Dendritic cell treated with granulocyte-macrophage colony-stimulating factor and Interleukin-4, amounts not matched to agents 40 ng/mL and 50 ng/mL, for 4 days (primary cell): ENCODE results near the gene SHANK2.

Experiments used
- H3K27ac Mint-ChIP-seq: one replicate; pipeline ENCODE4 v1.8.0; 2022; ENCODE audit warnings: mild to moderate bottlenecking, mixed read lengths
- H3K27me3 Mint-ChIP-seq: one replicate; pipeline ENCODE4 v1.8.0; 2022; ENCODE audit warnings: mild to moderate bottlenecking, mixed read lengths
- H3K36me3 Mint-ChIP-seq: one replicate; pipeline ENCODE4 v1.8.0; 2022; ENCODE audit warnings: low read depth, mixed read lengths
- H3K4me1 Mint-ChIP-seq: one replicate; pipeline ENCODE4 v1.8.0; 2022; ENCODE audit warnings: low read depth, mixed read lengths
- H3K4me3 Mint-ChIP-seq: one replicate; pipeline ENCODE4 v1.8.0; 2022; ENCODE audit warnings: mild to moderate bottlenecking, moderate library complexity, mixed read lengths
- H3K9me3 Mint-ChIP-seq: one replicate; pipeline ENCODE4 v1.8.0; 2022; ENCODE audit warnings: mixed read lengths
- intact Hi-C: fragments of 100-400 bp; cut with micrococcal nuclease; formaldehyde crosslinking; loops from one replicate; pipeline ENCODE4 v1.15.0; 2022

Gene SHANK2

DNA sequence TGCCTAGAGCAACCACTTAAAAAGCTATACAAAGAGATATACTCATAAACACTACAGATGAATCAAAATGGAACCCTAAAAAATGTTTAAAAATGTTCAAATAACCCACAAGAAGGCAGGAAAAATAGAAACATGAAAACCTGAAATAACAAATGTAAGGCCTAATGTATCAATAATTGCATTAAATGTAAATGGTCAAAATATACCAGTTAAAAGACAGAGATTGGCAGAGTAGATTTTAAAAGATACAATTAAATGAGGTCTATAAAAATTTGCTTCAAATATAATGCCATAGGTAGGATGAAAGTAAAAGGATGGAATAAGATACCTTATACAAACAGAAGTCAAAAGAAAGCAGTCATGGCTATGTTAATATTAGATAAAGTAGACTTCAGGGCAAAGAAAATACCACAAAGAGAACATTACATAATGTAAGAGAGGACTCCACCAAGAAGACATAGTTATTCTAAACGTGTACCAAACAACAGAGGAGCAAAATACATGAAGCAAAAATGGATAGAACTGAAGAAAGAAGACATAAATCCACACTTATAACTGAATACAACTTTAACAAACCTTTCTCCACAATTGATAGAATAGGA lies 25.2 kb downstream of the SHANK2 start:
- no peak overlapping the region for H3K4me3 Mint-ChIP-seq
- no peak overlapping the region for H3K27ac Mint-ChIP-seq
- H3K36me3 Mint-ChIP-seq, result no peaks in the 10 kb centered on the region
- no peaks in the 10 kb centered on the region for H3K27me3 Mint-ChIP-seq
- peaks cover 28% of the 10 kb centered on the region for H3K9me3 Mint-ChIP-seq
- intact Hi-C loops, result no loop called here
- no peaks in the 10 kb centered on the region for H3K4me1 Mint-ChIP-seq

DNA sequence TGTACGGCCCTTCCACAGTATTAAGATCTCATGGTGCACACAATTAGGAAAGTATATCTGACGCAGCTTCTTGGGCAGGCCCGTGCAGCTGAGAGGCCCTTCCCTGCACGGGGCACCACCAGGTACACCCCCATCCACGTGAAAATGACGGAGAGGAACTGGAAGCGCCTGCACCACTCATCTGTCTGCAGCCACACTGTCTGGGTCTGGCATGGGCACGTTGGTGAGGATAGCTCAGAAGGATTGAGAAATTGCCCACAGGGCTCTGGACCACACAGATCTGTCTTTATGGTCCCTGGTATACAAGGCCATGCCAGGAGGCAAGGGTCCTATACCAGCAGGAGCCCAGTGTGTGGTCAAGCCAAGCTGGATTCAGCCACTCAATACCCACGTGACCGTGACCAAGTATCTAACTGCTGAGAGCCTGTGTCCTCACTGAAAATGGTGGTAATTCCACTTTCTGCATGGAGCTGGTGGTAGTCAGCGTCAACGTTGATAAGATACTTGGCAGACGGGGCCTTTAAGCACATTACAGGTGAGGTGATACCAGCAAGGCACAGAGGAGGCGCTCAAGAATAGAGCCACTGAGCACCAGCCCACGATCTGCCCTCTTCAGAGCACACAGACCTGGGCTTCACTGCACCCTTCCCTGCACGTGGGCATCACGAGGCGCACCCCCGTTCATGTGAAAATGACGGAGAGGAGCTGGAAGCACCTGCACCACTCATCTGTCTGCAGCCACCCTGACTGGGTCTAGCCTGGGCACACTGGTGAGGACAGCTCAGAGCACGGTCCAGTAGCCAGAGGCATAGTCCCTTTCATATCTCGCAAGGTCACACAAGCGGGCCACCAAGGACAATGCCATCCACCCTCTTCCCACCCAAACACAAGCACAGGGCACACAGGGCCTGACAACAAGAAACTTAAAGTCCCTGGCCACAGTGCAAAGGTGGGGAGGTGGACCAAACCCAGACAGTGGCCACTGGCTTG lies 28.4 kb downstream of the SHANK2 start:
- Mint-ChIP-seq H3K9me3 (peaks cover 28% of the 10 kb centered on the region), H3K27ac (no peak overlapping the region), H3K4me3 (no peak overlapping the region), H3K36me3 (no peaks in the 10 kb centered on the region), H3K27me3 (no peaks in the 10 kb centered on the region), H3K4me1 (no peaks in the 10 kb centered on the region)
- intact Hi-C loops, result no loop called here

DNA sequence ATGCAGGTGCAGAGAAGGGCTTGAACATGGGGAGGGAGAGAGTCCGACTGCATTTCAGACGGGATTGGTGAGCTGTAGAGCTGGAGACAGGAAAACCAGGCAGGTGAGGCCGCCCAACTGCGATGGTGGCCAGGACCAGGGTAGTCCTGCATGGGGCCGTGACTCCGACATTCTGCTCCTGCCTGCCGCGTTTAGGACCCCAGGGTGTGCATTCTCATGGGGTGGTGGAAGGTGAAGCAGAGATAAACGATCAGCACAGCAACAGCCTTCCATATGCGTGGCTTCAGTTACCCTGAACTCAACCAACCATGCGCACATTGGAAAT lies 29.3 kb downstream of the SHANK2 start:
- H3K36me3 Mint-ChIP-seq, result no peaks in the 10 kb centered on the region
- no peaks in the 10 kb centered on the region for H3K4me1 Mint-ChIP-seq
- intact Hi-C loops, result no loop called here
- H3K27me3 Mint-ChIP-seq, result no peaks in the 10 kb centered on the region
- H3K9me3 Mint-ChIP-seq, result peaks cover 27% of the 10 kb centered on the region
- no peak overlapping the region for H3K4me3 Mint-ChIP-seq
- no peak overlapping the region for H3K27ac Mint-ChIP-seq

DNA sequence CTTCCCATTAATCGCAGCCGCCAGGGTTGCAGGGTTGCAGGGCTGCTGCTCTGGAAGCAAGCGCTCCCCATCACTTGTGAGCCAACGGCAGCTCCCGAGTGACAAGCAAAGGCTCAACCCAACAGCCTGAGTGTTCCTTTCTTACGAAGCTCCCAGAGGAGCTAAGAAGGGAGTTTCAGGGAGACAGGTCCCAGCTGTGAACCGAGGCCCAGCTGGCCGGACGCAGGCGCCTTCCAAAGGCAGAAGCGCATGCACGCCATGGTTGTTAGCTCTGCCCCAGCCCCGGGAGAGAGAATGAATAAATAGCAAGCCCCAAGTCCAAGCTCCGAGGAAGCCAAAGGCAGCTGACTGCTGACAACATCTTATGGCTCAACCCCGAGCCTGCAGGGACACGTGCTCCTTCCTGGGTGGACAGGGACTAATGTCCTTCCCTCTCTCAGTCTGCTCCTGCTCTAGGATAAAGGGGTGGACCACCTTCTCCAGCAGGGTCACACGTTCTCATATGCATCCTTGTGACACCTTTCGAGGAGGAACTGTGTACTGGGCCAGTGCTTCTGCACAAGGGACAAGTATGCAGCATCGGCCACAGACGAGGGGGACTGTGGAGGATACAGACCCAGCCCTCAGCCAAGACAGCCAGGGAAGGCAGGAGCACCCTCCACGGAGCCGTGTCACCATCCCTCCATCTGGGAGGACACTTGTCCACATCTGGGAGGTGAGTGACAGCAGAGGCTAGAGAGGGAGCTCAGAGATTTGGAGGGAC lies 29.9 kb downstream of the SHANK2 start:
- intact Hi-C loops, result no loop called here
- Mint-ChIP-seq H3K9me3 (peaks cover 21% of the 10 kb centered on the region), H3K4me3 (no peak overlapping the region), H3K27ac (no peak overlapping the region), H3K27me3 (no peaks in the 10 kb centered on the region), H3K4me1 (no peaks in the 10 kb centered on the region), H3K36me3 (no peaks in the 10 kb centered on the region)

DNA sequence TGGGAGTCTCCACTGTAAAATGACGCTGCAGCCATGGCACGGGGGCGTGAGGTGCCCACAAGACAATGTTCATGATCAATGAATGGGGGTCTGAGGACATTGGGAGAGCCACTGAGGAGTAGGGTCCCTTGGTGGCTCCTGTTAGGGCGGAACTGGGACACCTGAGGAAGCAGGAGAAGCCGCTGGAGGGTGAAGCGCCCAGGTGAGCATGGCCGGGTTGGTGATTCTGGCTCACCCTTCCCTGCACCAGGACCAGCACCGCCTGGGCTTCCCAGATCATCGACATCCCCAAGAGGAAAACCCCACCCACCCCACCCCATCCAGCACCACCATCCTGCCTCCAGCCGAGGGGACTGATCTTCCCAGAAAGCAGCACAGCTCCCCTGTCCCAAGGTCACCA lies 30.6 kb downstream of the SHANK2 start:
- H3K27ac Mint-ChIP-seq, result no peak overlapping the region
- H3K4me3 Mint-ChIP-seq, result no peak overlapping the region
- H3K27me3 Mint-ChIP-seq, result no peaks in the 10 kb centered on the region
- intact Hi-C loops, result no loop called here
- peaks cover 14% of the 10 kb centered on the region for H3K9me3 Mint-ChIP-seq
- H3K36me3 Mint-ChIP-seq, result no peaks in the 10 kb centered on the region
- H3K4me1 Mint-ChIP-seq, result no peaks in the 10 kb centered on the region

DNA sequence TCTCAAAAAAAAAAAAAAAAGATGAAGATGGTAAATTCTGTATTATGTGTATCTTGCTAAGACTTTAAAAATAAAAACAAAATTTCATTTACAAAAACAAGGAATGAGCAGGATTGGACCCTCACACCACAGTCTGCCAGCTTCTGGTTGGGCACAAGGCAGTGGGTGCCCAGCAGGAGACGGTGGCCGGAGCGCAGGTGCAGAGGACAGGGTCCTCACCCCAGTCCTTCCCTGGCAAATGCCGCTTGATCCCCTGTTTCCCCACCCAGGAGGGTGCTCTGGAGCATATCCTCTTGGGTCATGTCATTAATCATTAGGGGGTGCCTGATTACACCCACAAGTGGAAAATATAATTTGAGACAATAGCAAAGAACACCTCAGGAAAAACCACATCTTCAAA lies 31.2 kb downstream of the SHANK2 start:
- H3K9me3 Mint-ChIP-seq, result peaks cover 8% of the 10 kb centered on the region
- H3K36me3 Mint-ChIP-seq, result no peaks in the 10 kb centered on the region
- no peaks in the 10 kb centered on the region for H3K4me1 Mint-ChIP-seq
- H3K27me3 Mint-ChIP-seq, result no peaks in the 10 kb centered on the region
- intact Hi-C loops, result no loop called here
- H3K27ac Mint-ChIP-seq, result no peak overlapping the region
- H3K4me3 Mint-ChIP-seq, result no peak overlapping the region

DNA sequence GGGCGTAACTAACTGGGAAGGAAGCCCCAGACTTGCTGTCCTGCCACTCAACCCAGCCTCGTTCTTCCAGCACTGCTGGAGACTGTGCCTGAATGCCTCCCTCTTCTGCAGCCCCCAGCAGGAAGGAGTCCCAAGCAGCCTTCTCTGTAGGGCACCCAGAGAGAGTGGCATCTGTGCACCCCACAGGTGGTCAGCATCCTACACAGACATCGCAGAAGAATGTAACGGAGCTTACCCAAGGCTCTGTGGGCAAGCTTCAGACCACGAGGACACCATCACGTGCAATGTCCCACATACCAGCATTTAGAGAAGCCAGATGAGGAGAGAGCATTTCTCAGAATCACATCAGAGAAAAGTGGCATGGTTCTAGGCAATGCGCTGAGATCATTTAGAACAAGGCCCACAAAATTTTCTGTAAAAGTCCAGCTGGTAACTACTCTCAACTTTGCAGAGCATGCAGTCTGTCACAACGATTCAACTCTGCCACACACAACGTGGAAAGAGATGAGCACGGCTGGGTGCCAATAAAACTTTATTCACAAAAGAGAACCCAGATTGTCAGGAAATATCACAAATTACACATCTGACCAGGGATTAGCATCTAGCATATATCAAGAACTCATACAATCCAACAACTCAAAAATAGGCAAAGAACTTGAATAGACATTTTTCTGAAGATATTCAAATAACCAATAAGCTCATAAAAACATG lies 33.4 kb downstream of the SHANK2 start:
- H3K4me3 Mint-ChIP-seq, result no peak overlapping the region
- intact Hi-C loops, result no loop called here
- H3K27ac Mint-ChIP-seq, result no peak overlapping the region
- no peaks in the 10 kb centered on the region for H3K36me3 Mint-ChIP-seq
- H3K4me1 Mint-ChIP-seq, result no peaks in the 10 kb centered on the region
- no peaks in the 10 kb centered on the region for H3K27me3 Mint-ChIP-seq
- H3K9me3 Mint-ChIP-seq, result no peaks in the 10 kb centered on the region

DNA sequence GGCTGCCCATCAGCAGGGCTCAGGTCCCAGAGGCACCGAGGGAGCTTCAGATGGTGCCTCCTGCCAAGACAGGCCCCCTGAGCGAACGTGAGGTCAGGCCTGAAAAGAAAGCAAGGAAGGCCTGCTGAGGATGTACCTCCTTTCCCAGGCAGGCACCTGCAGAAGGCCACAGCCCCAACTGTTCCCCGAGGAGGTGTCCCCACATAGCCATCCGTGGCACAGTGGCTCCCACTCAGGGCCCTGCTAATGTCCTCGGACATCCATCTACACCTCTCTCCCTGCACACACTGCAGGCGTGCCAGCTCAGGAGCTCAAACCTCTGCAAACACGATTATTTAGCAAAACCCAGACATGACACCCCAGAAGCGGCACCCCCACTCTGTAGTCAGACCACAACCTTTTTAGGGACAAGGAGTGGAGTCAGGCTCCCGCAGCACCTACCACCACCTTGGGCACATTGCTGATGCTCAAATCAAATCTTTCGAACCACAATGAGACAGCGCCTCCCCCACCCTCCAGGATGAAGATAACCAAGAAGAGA lies 36.9 kb downstream of the SHANK2 start:
- Mint-ChIP-seq H3K36me3 (no peaks in the 10 kb centered on the region), H3K9me3 (no peaks in the 10 kb centered on the region), H3K27me3 (no peaks in the 10 kb centered on the region), H3K4me1 (no peaks in the 10 kb centered on the region), H3K27ac (no peak overlapping the region), H3K4me3 (no peak overlapping the region)
- intact Hi-C loops, result no loop called here

DNA sequence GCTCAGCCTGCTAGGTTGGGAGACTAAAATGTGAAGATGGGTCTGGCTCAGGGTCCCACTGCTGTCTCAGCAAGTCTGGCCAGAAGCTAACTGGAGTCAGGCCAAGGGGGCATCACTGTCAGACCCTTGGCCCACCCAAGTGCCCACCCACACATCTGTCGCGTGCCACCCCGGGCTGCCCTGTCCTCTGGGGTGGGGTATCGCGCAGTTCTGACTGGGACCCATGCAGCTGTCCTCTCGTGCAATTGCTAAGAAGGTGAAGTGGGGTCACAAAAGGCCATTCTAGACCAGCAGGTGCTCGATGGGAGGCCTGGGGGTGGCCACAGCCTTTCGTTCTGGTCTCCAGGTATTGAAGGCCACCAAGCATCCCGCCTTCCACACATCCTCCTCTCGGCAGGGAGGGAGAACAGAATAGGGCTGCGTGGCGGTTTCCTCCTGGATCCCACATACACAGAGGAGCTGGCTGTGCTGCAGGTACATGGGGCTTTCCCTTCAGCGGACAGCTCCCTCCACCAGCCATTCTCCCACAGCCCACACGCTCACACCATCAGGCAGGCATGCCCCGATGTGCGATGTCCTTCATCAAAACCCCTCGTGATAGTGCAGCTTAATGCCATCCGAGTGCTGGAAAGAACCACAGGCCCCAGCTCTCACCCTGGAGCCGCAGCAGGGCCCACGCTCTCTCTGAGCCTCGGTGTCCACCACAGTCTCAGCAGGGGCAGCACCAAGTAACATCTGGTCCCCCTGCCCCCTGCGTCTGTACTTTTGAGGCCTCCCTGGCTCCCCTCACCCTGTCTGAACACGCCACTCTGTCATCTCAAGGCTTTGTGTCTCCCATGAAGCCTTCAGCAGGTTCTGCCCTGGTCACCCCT lies 37.6 kb downstream of the SHANK2 start:
- Mint-ChIP-seq H3K27ac (no peak overlapping the region), H3K4me3 (no peak overlapping the region), H3K4me1 (no peaks in the 10 kb centered on the region), H3K36me3 (no peaks in the 10 kb centered on the region), H3K9me3 (no peaks in the 10 kb centered on the region), H3K27me3 (no peaks in the 10 kb centered on the region)
- intact Hi-C loops, result no loop called here

DNA sequence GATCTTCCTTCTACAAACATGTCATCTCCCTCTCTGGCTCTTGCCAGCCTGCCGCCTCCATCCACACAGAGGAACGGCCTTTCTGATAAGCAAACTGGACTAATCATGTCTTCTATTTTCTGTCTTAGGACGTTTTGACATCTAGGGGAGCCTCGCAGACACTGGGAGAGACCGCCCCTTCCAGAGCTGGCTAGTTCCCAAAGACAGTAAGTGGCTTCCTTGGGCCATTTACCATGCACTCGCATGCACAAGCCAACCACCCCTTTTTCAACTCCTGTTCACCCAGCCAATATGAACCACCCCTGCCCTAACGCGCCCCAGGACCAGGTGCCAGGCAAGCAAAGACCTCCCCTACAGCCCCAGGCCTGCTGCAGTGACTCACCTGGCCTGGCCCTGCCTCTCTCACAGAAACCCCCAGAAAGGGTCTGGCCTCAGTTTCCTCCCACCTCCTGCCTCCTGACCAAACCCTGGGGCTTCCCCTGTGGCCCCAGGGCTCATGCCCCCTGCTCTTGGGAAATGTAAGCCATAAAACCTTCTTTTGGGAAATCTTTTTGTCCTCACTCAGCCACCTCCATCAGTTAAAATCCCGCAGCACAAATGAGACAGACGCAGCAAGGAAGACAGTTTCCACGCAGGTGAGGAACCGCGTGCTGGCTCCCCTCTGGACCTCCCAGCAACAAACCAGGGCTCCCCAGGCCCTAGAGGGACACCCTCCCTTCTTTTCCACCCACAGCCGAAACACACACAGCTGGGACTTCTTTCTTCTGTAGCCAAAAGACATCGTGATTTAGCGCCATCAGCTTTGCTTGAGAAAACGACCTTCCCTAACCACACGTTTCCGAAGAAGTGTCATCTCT lies 38.5 kb downstream of the SHANK2 start:
- Mint-ChIP-seq H3K27ac (no peak overlapping the region), H3K4me1 (no peaks in the 10 kb centered on the region), H3K27me3 (no peaks in the 10 kb centered on the region), H3K9me3 (no peaks in the 10 kb centered on the region), H3K4me3 (no peak overlapping the region), H3K36me3 (no peaks in the 10 kb centered on the region)
- intact Hi-C loops, result no loop called here

DNA sequence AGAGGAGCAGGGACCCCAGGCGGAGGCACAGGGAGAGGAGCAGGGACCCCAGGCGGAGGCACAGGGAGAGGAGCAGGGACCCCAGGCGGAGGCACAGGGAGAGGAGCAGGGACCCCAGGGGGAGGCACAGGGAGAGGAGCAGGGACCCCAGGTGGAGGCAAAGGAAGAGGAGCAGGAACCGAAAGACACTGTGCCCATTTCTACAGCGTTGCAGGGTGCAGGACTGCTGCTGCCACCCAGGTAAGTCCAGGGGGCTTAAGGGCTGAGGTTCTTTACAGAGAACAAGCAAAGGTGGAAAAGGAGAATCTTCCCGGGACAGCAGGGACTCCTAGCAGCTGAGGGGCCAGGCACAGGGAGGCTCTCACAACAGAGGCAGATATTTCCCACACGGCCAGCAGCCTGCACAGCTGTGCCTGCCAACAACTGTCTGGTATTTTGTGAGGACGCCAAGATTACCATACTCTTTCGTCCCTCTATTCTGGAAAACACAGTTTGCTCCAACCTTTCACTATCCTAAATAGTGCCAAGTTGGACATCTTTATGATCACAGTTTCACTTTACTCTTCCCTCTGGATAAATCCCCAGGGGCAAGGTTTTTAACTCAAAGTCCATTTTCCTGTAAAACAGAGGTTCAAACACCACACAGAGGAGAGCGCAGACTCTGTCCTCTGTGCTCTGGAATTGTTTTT lies 39.4 kb downstream of the SHANK2 start:
- Mint-ChIP-seq H3K4me1 (no peaks in the 10 kb centered on the region), H3K9me3 (no peaks in the 10 kb centered on the region), H3K27ac (no peak overlapping the region), H3K4me3 (no peak overlapping the region), H3K36me3 (no peaks in the 10 kb centered on the region), H3K27me3 (no peaks in the 10 kb centered on the region)
- intact Hi-C loops, result no loop called here

DNA sequence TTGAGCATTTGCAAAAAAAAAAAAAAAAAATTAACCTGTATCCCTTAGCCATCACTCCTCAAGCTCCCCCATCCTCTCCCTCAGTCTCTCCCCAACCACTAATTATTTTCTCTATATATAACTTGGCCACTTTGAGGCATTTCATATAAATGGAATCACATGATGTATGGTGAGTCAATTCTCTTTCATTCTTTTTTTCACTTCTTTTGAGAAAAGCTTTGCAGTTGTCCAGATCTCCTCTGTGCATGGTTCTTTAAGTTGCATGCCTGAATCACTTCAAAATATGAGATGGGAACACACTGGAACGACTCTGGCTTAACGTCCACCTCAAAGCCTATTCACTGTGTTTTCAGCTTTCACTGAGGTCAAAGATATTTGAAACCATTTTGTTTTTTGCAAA lies 40.7 kb downstream of the SHANK2 start:
- Mint-ChIP-seq H3K4me3 (no peak overlapping the region), H3K27ac (no peak overlapping the region), H3K9me3 (no peaks in the 10 kb centered on the region), H3K27me3 (peaks cover 2% of the 10 kb centered on the region), H3K36me3 (no peaks in the 10 kb centered on the region), H3K4me1 (no peaks in the 10 kb centered on the region)
- intact Hi-C loops, result no loop called here
